Cardiac fibroblast (primary cell): ENCODE measurements around the gene GPR61.

Experiments used
- DNase-seq, 2 donors: peaks; one replicate each; pipeline versions ENCODE4 v3.0.0 to v3.0.0-alpha.2; 2010; ENCODE audit warnings: low read depth in 2 of 2
- H3K4me3 ChIP-seq, 2 donors: replicated peaks in 1 of 2; 1 replicate in 1 of 2; 2 replicates in 1 of 2; pipeline ENCODE4 v1.5.1; 2011; ENCODE audit warnings: low read depth in 2 of 2, low read length in 2 of 2, mild to moderate bottlenecking in 2 of 2, moderate library complexity in 1 of 2
- TF ChIP-seq, protein P1 (sequence below): IDR thresholded peaks from one replicate; pipeline ENCODE4 v1.5.1; 2011; ENCODE audit warnings: low read depth, mild to moderate bottlenecking, low read length, inconsistent platforms

Gene GPR61

DNA sequence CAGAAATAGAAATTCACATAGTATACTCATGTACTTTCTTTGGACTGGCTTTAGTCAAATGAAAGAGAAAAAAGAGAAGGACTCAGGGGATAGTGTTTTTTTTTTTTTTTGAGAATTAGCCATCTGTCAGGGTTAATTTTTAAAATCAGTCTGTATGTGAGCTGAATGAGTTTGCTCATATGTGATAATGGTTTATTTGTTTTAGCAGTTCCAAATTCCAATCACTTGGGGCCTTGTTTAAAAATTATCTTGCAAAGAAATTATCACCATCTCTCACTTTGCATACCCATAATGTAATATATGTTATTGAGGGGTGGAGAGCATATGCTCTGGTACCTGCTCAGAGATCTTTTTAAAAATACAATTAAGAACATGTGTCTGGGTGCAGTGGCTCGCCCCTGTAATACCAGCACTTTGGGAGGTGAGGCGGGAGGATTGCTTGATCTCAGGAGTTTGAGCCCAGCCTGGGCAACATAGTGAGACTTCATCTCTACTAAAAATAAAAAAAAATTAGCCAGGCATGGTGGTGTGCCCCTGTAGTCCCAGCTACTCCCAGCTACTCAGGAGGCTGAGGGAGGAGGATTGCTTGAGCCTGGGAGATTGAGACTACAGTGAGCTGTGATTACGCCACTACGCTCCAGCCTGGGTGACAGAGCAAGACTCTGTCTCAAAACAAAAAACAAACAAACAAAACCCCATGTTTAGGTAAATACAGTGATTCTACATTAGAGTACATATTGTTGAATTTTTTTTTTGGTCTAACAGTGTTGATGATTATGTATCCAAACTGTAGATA, 28.4 kb downstream of the GPR61 start:
- TF ChIP-seq, protein P1, sequence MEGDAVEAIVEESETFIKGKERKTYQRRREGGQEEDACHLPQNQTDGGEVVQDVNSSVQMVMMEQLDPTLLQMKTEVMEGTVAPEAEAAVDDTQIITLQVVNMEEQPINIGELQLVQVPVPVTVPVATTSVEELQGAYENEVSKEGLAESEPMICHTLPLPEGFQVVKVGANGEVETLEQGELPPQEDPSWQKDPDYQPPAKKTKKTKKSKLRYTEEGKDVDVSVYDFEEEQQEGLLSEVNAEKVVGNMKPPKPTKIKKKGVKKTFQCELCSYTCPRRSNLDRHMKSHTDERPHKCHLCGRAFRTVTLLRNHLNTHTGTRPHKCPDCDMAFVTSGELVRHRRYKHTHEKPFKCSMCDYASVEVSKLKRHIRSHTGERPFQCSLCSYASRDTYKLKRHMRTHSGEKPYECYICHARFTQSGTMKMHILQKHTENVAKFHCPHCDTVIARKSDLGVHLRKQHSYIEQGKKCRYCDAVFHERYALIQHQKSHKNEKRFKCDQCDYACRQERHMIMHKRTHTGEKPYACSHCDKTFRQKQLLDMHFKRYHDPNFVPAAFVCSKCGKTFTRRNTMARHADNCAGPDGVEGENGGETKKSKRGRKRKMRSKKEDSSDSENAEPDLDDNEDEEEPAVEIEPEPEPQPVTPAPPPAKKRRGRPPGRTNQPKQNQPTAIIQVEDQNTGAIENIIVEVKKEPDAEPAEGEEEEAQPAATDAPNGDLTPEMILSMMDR = no peak
- no peak overlapping the region for H3K4me3 ChIP-seq
- DNase-seq = no peak

DNA sequence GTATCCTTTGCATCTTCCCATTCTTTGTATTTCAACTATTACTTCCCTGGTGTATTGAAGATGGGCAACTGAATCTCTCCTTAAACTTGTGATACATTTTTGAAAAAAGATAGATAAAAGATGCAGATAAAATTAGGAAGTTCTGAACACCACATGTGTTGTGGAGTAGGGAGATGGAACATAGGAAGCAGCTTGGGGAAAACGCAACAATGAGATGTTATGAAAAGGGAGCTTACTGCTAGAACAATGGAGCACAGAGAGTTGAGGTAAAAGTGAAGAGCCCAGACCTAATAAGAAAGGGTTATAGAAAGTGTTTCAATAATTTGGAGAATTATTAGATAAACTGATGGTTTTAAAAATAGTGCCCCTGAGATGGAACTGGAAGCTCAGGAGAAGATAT, 29.7 kb downstream of the GPR61 start:
- H3K4me3 ChIP-seq = no peak overlapping the region
- no peak for DNase-seq
- TF ChIP-seq, protein P1 = no peak

DNA sequence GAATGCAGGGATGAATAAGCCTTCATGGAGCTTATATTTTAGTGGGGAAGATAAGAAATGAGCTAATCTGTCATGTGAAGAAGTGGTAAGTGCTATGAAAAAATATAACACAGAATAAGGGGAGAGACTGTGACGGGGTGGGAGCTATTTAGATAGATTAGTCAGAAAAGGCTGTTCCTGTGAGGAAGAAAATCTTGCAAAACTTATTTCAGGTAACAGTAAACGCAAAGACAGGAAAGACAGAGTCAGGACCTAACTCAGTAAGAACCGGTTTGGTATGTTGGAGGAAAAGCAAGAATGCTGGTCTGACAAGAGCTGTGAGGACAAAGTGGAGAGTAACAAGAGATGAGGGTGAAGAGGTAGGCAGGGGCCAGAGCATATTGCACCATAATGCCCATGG, 30.7 kb downstream of the GPR61 start:
- no peak overlapping the region for H3K4me3 ChIP-seq
- TF ChIP-seq, protein P1 = no peak
- peak; percentile 58 to 67 for DNase-seq

DNA sequence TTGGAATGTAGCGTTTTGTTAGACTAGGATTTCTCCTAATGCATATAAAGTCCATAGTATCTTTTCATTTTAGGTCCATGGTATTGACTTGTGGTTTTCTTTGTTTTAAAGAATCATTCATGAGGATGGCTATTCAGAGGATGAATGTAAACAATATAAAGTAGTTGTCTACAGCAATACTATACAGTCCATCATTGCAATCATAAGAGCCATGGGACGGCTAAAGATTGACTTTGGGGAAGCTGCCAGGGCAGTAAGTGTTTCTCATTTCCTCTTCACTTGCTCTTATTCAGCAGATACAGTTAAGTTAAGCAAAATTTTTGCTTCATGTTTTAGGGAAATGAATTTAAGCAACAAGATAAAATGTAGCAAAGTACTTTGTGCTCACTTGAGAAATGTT, 34.1 kb downstream of the GPR61 start:
- H3K4me3 ChIP-seq = no peak overlapping the region
- TF ChIP-seq, protein P1 = no peak
- no peak for DNase-seq

DNA sequence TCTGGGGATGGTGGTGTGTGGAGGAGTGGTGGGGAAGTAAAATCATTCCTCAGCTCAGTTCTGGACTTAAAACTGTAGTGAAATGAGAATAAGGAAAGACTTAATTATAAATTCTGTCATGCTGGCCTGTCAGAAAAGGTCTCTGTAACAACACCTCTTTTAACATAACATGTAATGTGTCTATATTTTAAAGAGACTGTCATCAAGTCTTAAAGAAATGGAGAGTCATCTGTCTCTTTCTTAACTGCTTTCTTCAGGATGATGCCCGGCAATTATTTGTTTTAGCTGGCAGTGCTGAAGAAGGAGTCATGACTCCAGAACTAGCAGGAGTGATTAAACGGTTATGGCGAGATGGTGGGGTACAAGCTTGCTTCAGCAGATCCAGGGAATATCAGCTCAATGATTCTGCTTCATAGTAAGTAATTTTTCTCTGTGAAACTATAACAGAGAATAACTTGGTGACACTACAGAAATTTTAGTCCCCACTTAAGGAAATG, 39.3 kb downstream of the GPR61 start:
- TF ChIP-seq, protein P1 = no peak
- no peak overlapping the region for H3K4me3 ChIP-seq
- peak in 1 of 2 donors; percentile 23 for DNase-seq

DNA sequence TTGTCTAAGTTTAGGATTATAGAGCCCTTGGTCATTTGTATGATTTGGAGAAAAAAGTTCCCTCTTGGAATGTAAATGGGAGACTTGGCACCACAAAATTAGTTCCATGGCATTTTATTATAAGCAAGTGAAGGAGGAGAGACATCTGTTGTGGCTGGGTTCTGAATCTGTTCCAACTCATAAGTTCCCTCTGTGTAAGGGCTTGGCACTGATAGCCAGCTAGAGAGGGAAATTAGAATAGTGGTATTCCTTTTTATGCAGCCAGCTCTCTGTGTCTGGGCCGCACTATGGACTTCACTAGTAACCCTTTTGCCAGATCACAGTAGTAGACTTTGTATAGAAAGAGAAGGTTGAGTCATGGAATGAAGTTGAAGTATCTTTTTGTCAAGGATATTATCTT, 39.8 kb downstream of the GPR61 start:
- TF ChIP-seq, protein P1 = no peak
- H3K4me3 ChIP-seq = no peak overlapping the region
- DNase-seq = peak in 1 of 2 donors; percentile 32
